HG02852 (cell line): ENCODE measurements around the gene TTI1.
"Not testable (repeated sequence)": the region's sequence is repeated elsewhere in the genome, so short reads cannot be mapped to it uniquely, and the experiment has no call there.

Source experiments
- ATAC-seq: cut with Tn5 transposase; IDR thresholded peaks from one replicate; pipeline ENCODE4 v1.9.1; 2021; ENCODE audit warnings: mild to moderate bottlenecking, moderate library complexity; ENCODE audit not compliant: unreplicated experiment

Gene TTI1

DNA sequence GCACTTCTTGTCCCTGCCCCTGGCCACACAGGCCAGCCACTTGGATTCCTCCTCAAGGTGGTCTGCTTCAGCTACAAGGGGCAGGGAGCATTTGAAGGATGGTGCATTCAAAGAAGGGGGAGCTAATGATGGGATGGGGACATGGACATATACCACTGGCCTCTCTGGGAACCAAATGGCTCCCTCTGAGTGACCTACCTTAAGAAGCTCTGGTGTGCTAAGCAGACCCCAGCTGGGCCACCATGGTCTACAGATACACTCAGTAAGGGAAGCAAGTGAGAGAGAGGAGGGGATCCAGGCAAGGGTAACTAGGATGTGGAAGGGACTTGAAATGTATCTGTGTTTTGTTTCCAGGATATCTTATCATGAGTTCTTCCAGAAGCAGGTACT lies 62.4 kb downstream of the TTI1 start:
- no peak for ATAC-seq

DNA sequence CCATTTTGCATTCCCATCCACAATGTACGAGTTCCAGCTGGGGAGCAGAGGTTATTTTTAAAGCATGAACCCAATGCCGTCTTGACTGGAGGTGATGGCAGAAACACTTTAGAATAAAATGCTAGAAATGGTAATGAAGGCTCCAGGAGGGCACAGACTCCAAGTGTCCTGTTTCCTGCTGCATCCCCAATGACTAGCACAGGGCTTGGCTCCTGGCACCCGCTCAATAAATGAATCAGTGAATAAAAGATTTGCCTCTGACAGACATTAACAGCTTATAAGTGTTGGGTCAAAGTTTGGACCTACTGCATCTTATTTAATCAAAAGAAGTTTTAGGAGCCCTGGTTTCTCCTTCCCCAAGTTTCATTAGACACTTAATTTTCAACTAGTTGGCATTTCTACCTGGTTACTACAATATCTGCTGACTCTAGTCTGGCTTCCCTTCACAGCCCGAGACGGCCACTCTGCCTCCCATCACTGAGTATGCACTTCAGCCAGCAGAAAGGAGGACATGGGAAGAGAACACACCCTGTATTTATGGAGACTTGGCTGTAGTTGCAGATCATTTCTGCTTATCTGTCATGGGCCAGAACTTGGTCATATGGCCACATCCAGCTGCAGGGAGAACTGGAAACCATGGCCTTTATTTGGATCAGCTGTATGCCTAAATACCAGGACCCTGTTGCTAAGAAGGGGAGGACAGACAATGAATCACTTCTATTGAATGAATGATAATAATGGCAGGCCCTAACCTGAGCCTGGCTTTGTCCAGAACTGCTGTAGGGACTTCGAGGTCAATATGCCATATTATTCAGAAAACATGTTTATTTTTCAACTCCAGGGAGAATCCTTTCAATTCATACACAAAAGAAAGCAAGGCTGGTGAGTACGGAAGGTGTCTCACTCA lies 63.1 kb downstream of the TTI1 start:
- no peak for ATAC-seq

DNA sequence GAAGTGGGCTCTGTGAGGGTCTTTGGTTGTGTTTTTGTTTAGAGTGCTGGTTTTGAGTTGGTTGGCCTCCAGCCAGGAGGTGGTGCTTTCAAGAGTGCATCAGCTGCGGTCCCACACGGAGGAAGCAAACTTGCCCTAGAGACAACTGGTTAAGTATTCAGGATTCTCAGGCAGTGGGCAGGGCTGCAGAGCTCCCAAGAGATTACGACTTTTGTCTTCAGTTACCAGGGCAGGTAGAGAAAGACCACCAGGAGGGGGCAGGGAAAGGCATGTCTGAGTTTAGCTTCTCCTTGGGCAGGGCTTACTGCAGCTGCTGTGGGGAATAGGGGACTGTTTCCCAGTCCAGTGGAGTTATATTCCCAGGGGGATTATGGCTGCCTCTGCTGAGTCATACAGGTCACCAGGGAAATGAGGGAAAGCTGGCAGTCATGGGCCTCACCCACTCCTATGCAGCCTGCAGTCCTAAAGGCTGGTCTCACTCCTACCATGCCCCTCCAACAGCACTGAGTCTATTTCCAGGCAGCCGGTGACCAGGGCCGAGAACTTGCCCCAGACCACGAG lies 64.3 kb downstream of the TTI1 start:
- no peak for ATAC-seq

DNA sequence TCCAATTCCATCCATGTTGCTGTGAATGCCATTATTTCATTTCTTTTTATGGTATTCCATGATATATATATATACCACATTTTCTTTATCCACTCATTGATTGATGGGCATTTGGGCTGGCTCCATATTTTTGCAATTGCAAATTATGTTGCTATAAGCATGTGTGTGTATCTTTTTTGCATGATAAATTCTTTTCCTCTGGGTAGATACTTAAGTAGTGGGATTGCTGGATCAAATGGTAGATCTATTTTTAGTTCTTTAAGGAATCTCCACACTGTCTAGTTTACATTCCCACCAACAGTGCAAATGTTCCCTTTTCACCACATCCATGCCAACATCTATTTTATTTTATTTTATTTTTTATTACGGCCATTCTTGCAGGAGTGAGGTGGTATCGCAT lies 69.8 kb downstream of the TTI1 start:
- not testable (repeated sequence) for ATAC-seq

DNA sequence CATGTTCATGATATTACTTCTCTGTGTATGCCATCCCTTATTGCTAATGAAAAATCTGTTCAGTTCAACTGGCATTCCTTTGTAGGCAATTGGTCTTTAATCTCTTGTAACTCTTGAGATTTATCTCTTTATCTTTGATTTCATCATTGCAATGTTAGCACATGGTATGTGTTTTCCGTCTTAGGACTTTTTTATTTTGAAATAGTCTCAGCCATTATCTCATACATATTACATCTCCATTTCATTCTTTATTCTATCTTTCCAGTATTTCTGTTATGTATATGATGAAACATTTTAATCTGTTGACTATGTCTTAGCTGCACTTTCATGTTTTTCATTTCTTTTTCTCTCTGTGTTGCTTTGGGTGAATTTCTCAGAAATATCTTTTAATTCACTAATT lies 72.2 kb downstream of the TTI1 start:
- ATAC-seq = no peak

DNA sequence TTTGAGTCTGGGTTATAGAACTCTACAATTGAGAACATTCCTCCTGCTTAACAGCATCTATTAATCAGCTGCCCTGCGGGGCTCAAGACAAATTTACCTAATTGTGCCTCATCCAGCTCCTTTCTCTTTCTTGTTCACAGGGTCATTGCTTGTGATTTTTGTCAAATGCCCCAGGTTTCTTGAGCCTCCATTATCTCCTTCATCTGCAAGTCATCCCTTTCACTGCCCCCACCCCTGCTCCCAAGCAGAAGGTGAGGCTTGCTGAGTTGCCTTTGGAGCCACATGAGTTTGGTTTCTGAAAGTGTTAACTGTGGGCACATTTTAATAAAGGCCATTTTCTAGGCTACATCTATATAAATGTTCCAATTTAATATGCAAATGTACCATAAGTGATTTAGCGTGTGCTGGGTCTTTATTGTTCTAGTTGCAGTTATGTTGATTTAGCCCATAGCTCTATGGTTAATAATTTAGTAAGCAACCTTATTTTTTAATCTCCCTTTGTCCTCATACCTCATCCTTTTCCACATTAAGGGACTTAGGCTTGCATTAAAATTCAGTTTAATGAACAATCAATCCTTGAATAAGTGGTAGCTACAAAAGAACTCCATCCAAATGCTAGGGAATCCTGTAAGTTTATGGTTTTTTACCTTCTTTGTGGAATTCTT lies 74.3 kb downstream of the TTI1 start:
- no peak for ATAC-seq

DNA sequence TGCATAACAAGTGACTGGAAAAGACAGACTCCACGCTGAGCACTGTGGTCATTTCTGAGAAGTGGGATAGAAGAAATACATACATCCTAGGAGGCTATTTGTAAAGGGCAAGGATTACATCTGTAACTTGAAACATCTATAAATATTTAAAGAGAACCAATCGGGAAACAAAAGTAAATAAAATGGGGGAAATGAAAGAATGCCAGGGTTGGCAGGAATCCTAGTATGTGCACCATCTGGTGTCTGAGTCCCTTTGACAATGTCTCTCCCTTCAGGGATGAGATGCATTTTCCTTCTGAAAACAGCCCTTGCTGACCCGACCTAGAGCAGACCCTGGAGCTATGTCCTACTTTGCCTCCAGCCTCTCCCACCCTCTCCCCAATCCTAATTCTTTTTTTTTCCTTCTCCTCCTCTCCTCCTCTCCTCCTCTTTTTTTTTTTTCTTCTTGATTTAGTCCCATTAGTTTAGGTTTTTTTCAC lies 77.1 kb downstream of the TTI1 start:
- ATAC-seq = no peak

DNA sequence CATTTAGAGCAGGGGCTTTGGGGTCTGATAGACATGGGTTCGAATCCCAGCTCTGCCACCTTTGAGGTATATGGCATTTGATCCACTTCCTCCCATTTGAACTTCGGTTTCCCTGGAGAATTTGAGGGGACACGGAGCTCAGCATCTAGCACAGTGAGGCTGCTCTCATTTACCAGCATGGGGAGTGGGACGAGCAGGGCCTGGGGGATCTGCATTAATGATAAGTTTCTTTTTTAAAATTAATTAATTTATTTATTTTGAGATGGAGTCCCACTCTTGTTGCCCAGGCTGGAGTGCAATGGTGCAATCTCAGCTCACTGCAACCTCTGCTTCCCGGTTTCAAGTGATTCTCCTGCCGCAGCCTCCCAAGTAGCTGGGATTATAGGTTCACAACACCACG lies 77.7 kb downstream of the TTI1 start:
- no peak for ATAC-seq

DNA sequence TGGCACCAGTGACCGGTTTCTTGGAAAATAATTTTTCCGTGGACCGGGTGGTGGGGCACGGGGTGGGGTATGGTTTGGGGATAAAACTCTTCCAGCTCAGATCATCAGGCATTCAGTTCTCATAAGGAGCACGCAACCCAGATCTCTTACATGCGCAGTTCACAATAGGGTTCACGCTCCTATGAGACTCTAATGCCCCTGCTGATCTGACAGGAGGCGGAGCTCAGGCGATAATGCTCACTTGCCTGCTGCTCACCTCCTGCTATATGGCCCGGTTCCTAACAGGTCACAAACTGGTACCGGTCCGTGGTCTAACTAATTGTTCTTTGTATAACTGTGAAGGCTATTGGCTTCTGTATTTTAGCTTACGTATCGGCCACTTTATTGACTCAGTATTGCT lies 78.6 kb downstream of the TTI1 start:
- no peak for ATAC-seq

DNA sequence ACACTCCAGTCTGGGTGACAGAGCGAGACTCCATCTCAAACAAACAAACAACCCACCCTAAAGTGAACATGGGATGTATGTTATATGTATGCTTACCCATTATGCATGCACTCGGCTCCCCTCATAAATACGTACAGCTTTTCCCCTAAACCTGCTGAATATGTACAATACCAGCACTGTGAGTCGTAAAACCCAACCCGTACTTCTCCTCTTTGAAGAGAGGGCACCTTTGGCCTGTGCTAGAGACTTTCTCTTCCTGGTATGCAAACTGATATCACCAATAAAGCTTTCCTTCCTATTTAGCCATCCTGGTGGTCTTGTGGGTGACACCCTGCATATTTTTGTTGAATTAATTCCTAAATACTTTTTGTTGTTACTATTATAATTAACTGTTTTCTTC lies 79.1 kb downstream of the TTI1 start:
- no peak for ATAC-seq

DNA sequence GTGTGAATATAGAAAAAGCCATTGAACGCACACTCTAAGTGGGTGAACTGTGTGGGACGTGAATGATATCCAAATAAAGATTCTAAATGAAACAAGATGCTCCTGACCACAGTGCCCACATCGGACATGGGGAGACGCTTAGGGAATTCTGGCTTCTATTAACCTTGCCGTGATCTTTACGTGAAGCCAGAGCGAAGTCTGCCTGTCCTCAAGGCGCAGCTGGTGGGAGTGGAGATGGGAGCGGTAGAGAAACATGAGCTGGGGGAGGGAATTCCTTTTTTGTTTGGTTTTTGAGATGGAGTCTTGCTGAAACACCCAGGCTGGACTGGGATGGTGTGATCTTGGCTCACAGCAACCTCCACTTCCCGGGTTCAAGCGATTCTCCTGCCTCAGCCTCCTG lies 84.3 kb downstream of the TTI1 start:
- ATAC-seq = no peak

DNA sequence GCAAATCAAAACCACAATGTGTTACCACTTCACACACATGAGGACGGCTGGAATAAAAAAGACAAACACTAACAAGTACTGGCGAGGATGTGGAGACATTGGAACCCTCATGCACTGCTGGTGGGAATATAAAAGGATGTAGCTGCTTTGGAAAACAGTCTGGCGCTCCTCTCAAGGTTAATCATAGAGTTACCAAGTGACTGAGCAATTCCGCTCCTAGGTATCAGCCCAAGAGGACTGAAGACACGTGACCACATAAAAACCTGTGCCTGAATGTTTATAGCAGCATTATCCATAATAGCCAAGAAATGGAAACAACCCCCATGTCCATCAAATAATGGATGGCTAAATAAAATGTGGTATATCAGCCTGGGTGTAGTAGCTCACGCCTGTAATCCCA lies 85.3 kb downstream of the TTI1 start:
- no peak for ATAC-seq

DNA sequence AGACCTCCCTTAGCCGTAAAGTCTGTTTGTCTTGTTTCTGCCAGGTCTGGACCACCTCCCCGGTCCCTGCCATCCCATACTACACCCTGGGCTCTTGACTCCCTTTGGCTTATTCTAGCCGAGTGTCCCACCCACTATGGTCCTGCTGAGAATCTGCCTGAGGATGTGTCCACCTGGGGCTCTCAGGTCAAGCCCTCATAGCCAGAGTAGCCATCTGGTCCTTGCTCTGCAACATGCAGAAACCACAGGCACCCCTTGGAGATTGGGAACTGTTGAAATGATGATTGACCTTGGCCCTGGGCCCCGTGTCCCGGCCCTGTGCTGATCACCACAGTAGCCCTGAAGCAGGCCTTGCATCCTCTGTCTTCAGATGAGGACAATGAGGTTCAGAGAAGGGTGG lies 86.3 kb downstream of the TTI1 start:
- no peak for ATAC-seq

DNA sequence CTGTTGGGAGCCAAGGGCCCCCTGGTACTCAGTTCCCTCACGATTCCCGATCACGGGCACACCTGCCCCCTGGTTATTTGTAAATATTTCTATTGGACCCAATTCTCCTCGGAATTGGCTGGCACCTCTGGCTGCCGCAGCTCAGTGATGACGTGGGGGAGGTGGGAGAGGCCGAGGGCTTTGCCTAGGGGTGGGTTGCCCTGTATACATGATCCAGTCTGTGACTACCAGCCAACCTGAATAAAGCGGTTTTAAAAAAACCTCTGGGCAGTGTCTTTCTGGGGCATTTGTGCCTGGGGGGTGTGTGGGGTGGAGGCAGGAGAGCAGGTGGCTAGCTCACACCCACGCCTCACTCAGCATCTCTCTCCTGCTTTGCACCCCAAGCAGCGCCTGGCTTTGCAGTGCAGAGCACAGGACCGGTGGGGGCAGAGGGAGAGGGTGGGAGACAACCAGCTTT lies 88.1 kb downstream of the TTI1 start:
- ATAC-seq = no peak

DNA sequence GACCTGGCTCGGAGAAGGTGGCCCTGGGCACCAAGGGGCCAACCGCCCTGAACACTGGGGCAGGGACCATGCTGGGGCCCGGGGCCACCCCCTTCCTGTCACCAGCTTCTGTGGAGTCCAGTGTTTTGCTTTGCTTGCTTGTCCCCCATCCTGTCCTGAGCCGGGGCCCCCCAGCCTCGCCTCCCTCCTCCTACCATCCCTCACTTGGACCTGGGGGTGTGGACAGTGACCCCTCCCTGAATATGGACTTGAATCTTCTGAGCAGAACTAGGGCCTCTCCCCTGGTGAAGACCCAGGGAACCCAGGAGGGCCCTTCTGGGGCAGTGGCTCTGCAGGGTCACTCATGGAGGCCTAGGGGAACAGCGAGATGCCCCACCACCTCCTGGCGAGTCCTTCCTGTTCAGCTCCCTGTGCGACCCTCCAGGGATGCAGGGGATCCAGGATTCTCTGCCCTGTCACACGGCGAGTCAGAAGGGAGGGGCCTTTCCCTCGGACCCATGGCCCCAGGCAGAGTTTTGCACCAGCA lies 88.7 kb downstream of the TTI1 start:
- ATAC-seq = no peak

DNA sequence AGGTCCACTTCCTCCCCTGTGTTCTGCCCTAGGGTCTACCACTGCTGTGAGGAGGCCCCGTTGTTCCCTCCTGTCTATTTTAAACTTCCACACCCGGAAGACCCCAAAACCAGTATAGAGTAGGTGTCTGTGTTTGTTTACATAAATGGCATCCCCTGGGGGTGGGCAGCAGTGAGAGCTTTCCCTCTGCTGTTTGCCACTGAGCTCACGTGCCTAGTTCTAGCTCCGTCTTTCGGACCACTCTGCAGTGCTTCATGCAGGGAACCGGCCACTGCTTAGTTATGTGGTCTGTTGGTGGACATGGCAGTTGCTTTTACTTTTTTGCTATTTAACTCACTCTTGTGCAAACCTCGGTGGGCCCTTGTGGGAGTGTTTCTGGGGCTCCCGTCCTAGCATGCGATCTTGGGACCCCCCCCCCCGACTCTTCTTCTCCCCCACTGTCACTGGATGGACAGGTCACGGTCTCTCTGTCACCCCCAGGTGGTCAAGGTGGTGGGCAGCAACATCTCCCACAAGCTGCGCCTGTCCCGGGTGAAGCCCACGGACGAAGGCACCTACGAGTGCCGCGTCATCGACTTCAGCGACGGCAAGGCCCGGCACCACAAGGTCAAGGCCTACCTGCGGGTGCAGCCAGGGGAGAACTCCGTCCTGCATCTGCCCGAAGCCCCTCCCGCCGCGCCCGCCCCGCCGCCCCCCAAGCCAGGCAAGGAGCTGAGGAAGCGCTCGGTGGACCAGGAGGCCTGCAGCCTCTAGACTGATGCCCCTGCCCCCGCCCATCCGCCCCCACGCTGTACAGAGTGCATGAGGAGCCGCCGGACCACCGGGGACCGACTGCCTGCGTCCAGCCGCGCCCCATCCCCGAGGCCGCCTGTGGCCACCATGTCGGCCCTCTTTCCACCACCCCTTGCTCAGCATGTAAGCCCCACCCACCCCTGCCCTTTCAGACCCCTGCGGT lies 89.5 kb downstream of the TTI1 start:
- no peak for ATAC-seq

DNA sequence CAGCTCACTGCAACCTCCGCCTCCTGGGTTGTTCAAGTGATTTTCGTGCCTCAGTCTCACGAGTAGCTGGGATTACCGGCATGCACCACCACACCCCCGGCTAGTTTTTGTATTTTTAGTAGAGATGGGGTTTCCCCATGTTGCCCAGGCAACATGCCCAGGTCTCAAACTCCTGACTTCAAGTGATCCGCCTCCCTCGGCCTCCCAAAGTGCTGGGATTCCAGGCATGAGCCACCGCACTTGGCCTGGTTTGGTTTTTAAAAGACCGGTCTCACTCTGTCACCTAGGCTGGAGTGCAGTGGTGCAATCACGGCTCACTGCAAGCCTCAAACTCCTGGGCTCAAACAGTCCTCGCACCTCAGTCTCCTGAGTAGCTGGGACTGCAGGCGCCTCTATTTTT lies 90.2 kb downstream of the TTI1 start:
- ATAC-seq = no peak

DNA sequence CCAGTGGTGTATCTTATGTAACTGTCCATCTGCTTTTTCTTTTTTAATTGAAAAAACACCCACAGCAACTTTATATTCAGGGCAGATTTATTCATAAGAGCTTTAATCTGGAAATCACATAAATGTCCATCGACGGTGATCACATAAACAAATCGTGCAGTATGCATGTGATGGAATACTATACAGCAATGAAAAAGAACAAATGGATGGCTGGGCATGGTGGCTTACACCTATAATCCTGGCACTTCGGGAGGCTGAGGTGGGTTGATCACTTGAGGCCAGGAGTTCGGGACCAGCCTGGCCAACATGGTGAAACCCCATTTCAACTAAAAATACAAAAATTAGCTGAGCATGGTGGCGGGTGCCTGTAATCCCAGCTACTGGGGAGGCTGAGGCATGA lies 91.3 kb downstream of the TTI1 start:
- ATAC-seq = no peak

DNA sequence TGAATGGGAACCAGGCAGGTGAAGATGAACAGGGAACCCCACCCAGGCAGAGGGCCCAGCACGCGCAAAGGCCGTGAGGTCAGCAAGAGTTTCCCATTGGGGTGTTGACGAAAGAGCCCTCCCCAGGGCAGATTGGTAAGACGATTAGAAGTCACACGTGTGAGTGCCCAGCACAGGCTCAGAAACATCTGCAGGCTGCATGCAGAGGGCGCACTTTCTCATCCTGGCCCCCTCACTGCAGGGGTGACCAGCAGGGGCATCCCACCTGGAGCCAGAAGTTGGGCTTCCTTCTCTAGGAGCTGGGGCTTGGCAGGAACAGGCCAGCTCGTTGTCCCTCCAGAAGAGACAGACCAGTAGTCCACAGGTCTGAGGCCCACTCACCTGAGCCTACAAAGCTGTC lies 91.9 kb downstream of the TTI1 start:
- ATAC-seq = no peak

DNA sequence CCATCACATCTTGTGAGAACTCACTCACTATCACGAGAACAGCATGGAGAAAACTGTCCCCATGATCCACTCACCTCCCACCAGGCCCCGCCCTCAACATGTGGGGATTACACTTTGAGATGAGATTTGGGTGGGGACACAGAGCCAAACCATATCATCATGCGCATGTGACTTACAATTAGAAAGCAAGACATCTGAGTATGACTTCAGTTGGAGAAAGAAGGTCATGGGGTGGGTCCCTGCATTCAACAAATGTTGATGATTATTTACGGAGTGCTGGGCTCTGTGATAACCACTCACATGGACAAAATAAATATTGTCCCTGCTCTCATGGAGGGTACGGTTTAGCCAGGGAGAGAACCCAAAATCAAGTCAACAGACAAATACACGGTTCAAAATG lies 92.4 kb downstream of the TTI1 start:
- no peak for ATAC-seq
